H9 (cell line): ENCODE data around the gene PTPRN2. TPM values are rescaled to one million over a fixed set of nuclear protein-coding genes. Genes with fewer than 3 reads are reported as not detected.
"Not testable (repeated sequence)": the region's sequence is repeated elsewhere in the genome, so short reads cannot be mapped to it uniquely, and the experiment has no call there.

ENCODE experiments used
- DNase-seq: peaks from one replicate; pipeline ENCODE4 v3.0.0-alpha.2; 2017
- H2AFZ ChIP-seq: one replicate; pipeline ENCODE4 v1.6.1; 2013; ENCODE audit warnings: mild to moderate bottlenecking, low read length, control low read depth, moderate library complexity
- H2AK5ac ChIP-seq: 2 replicates; pipeline ENCODE4 v1.6.1; 2013; ENCODE audit warnings: low read length, control low read depth, mixed read lengths; ENCODE audit not compliant: insufficient read length
- H2BK120ac ChIP-seq: one replicate; pipeline ENCODE4 v1.6.1; 2013; ENCODE audit warnings: low read depth, mild to moderate bottlenecking, low read length, control low read depth, inconsistent platforms; ENCODE audit not compliant: poor library complexity, severe bottlenecking
- H2BK12ac ChIP-seq: 2 replicates; pipeline ENCODE4 v1.6.1; 2013; ENCODE audit warnings: low read length, control low read depth, mixed read lengths, low read depth; ENCODE audit not compliant: insufficient read length
- H2BK15ac ChIP-seq: 2 replicates; pipeline ENCODE4 v1.6.1; 2013; ENCODE audit warnings: low read depth, low read length, control low read depth
- H2BK20ac ChIP-seq: one replicate; pipeline ENCODE4 v1.6.1; 2013; ENCODE audit warnings: low read depth, mild to moderate bottlenecking, low read length, control low read depth, inconsistent platforms; ENCODE audit not compliant: poor library complexity, severe bottlenecking
- H2BK5ac ChIP-seq: 2 replicates; pipeline ENCODE4 v1.6.1; 2013; ENCODE audit warnings: low read length, control low read depth, mixed read lengths; ENCODE audit not compliant: insufficient read length
- H3K14ac ChIP-seq: 2 replicates; pipeline ENCODE4 v1.6.1; 2013; ENCODE audit warnings: low read length, control low read depth; ENCODE audit not compliant: insufficient read depth
- H3K18ac ChIP-seq: 2 replicates; pipeline ENCODE4 v1.6.1; 2013; ENCODE audit warnings: low read depth, mild to moderate bottlenecking, mixed read lengths, low read length, control low read depth; ENCODE audit not compliant: insufficient read length
- H3K23ac ChIP-seq: 2 replicates; pipeline ENCODE4 v1.6.1; 2013; ENCODE audit warnings: low read length, control low read depth, mixed read lengths, low read depth; ENCODE audit not compliant: insufficient read length
- H3K23me2 ChIP-seq: 2 replicates; pipeline ENCODE4 v1.6.1; 2013; ENCODE audit warnings: low read depth, mild to moderate bottlenecking, mixed read lengths, low read length, control low read depth; ENCODE audit not compliant: insufficient read length, poor library complexity, severe bottlenecking
- H3K27ac ChIP-seq: 2 replicates; pipeline ENCODE4 v1.5.1; 2013; ENCODE audit warnings: low read length, control low read depth, mixed read lengths, low read depth; ENCODE audit not compliant: insufficient read length
- H3K27me3 ChIP-seq: 2 replicates; pipeline ENCODE4 v1.6.1; 2013; ENCODE audit warnings: low read length, control low read depth, inconsistent platforms; ENCODE audit not compliant: insufficient read depth
- H3K4ac ChIP-seq: 2 replicates; pipeline ENCODE4 v1.6.1; 2013; ENCODE audit warnings: low read depth, mild to moderate bottlenecking, control low read depth, inconsistent platforms, low read length, moderate library complexity
- H3K4me1 ChIP-seq: 2 replicates; pipeline ENCODE4 v1.6.1; 2013; ENCODE audit warnings: low read length, control low read depth, inconsistent platforms; ENCODE audit not compliant: insufficient read depth
- H3K4me2 ChIP-seq: 2 replicates; pipeline ENCODE4 v1.6.1; 2013; ENCODE audit warnings: low read length, control low read depth, mixed read lengths; ENCODE audit not compliant: insufficient read length, insufficient read depth
- H3K56ac ChIP-seq: 2 replicates; pipeline ENCODE4 v1.6.1; 2013; ENCODE audit warnings: low read depth, mild to moderate bottlenecking, mixed read lengths, low read length, control low read depth; ENCODE audit not compliant: insufficient read length
- H3K79me1 ChIP-seq: 2 replicates; pipeline ENCODE4 v1.6.1; 2013; ENCODE audit warnings: low read depth, mild to moderate bottlenecking, moderate library complexity, low read length, control low read depth, inconsistent platforms; ENCODE audit not compliant: insufficient read depth, poor library complexity, severe bottlenecking
- H3K79me2 ChIP-seq: 2 replicates; pipeline ENCODE4 v1.6.1; 2013; ENCODE audit warnings: low read length, control low read depth, inconsistent platforms; ENCODE audit not compliant: insufficient read depth
- H3K9ac ChIP-seq: 2 replicates; pipeline ENCODE4 v1.6.1; 2013; ENCODE audit warnings: low read length, control low read depth, mixed read lengths; ENCODE audit not compliant: insufficient read length; ENCODE audit errors: extremely low read depth
- H3K9me3 ChIP-seq: one replicate; pipeline ENCODE4 v1.6.1; 2013; ENCODE audit warnings: low read depth, low read length, inconsistent platforms; ENCODE audit not compliant: control insufficient read depth
- H3T11ph ChIP-seq: one replicate; pipeline ENCODE4 v1.6.1; 2013; ENCODE audit warnings: mild to moderate bottlenecking, low read length, control low read depth, inconsistent platforms
- H4K20me1 ChIP-seq: one replicate; pipeline ENCODE4 v1.6.1; 2013; ENCODE audit not compliant: control insufficient read depth, insufficient read length, insufficient read depth
- H4K5ac ChIP-seq: 2 replicates; pipeline ENCODE4 v1.6.1; 2013; ENCODE audit warnings: low read depth, mild to moderate bottlenecking, mixed read lengths, low read length, control low read depth; ENCODE audit not compliant: insufficient read length
- H4K8ac ChIP-seq: replicated peaks from 2 replicates; pipeline ENCODE4 v1.6.1; 2013; ENCODE audit warnings: low read length, control low read depth, mixed read lengths, low read depth; ENCODE audit not compliant: insufficient read length
- H4K91ac ChIP-seq: 2 replicates; pipeline ENCODE4 v1.6.1; 2013; ENCODE audit warnings: low read depth, mild to moderate bottlenecking, moderate library complexity, mixed read lengths, low read length, control low read depth; ENCODE audit not compliant: insufficient read length
- H3K27ac Mint-ChIP-seq, 3 experiments: 2 replicates in 2 of 3; 3 replicates in 1 of 3; pipeline ENCODE4 v1.8.0; 2020 to 2021; ENCODE audit warnings: mixed read lengths in 3 of 3, mild to moderate bottlenecking in 1 of 3, moderate library complexity in 1 of 3
- H3K27me3 Mint-ChIP-seq: 2 replicates; pipeline ENCODE4 v1.8.0; 2021; ENCODE audit warnings: low read depth, mild to moderate bottlenecking, moderate library complexity, mixed read lengths
- H3K36me3 Mint-ChIP-seq, 3 experiments: 2 replicates in 2 of 3; 3 replicates in 1 of 3; pipeline ENCODE4 v1.8.0; 2020 to 2021; ENCODE audit warnings: low read depth in 3 of 3, mixed read lengths in 3 of 3; ENCODE audit not compliant: insufficient read depth in 1 of 3
- H3K4me1 Mint-ChIP-seq, 2 experiments: 2 replicates each; pipeline ENCODE4 v1.8.0; 2020; ENCODE audit warnings: mixed read lengths in 2 of 2
- H3K4me3 Mint-ChIP-seq, 2 experiments: 2 replicates in 1 of 2; 3 replicates in 1 of 2; pipeline ENCODE4 v1.8.0; 2020 to 2021; ENCODE audit warnings: mild to moderate bottlenecking in 2 of 2, mixed read lengths in 2 of 2, moderate library complexity in 1 of 2
- H3K9me3 Mint-ChIP-seq, 2 experiments: 2 replicates in 1 of 2; 3 replicates in 1 of 2; pipeline ENCODE4 v1.8.0; 2020; ENCODE audit warnings: mild to moderate bottlenecking in 2 of 2, mixed read lengths in 2 of 2, moderate library complexity in 1 of 2
- CTCF ChIP-seq: fragments of 200-600 bp; sonication (generic); conservative IDR thresholded peaks from 3 replicates; pipeline ENCODE4 v1.8.0; 2021; ENCODE audit warnings: antibody characterized with exemption, mild to moderate bottlenecking
- WGBS: extraction: QIAGEN DNeasy Blood & Tissue Kit; methylation state at CpG from one replicate; pipeline ENCODE4 v1.1.7; 2013; ENCODE audit warnings: missing lambda C conversion rate, low lambda C conversion rate, mixed read lengths; ENCODE audit not compliant: insufficient read length; ENCODE audit errors: extremely low coverage; 5-methylcytosine and 5-hydroxymethylcytosine counted together
- total RNA-seq: library from RNA; stranded (reverse); gene quantifications from 2 replicates; pipeline ENCODE4 v1.2.1, GENCODE V29; 2021

PTPRN2 gene
- total RNA-seq, 1 experiment from 2014 or later = 5.2 TPM

- Mint-ChIP-seq H3K4me3 (no peak overlapping the region), H3K27ac (no peak overlapping the region), H3K4me1 (peaks cover 0 to 3% of the 10 kb centered on the region in 2 experiments; a peak in 1 of 4 replicates), H3K36me3 (no peaks in the 10 kb centered on the region), H3K9me3 (peaks cover 3% of the 10 kb centered on the region in 2 experiments), H3K27me3 (peaks cover 83% of the 10 kb centered on the region)
- Histone ChIP-seq H4K20me1 (no peaks in the 10 kb centered on the region), H3K79me1 (no peaks in the 10 kb centered on the region), H3K56ac (no peak overlapping the region), H3T11ph (no peak overlapping the region), H3K23me2 (no peaks in the 10 kb centered on the region), H3K4me1 (no peaks in the 10 kb centered on the region), H3K18ac (no peak overlapping the region), H3K27me3 (no peaks in the 10 kb centered on the region; the same call in 1 of the 2 replicates), H2BK120ac (no peak overlapping the region), H3K27ac (no peak overlapping the region), H3K23ac (no peak overlapping the region), H3K4ac (no peak overlapping the region), H4K91ac (no peak overlapping the region), H2AK5ac (no peak overlapping the region), H3K4me2 (no peak overlapping the region), H2BK12ac (no peak overlapping the region), H3K9me3 (no peaks in the 10 kb centered on the region), H2BK15ac (no peak overlapping the region), H2BK20ac (no peak overlapping the region), H2BK5ac (no peak overlapping the region), H4K5ac (no peak overlapping the region), H3K79me2 (no peaks in the 10 kb centered on the region), H3K9ac (no peak overlapping the region), H4K8ac (no peak overlapping the region), H3K14ac (no peak overlapping the region), H2AFZ (no peak overlapping the region)
- DNase-seq = no peak
- WGBS = no CpG with 5 or more reads among the region's 14 CpGs
- no peak for TF ChIP-seq CTCF
Observed at GRCh38 chr7:157699357-157700013, 888.1 kb downstream of the PTPRN2 start.

GRCh38 chr7:157697287-157697686 lies 890.3 kb downstream of the PTPRN2 start:
- WGBS = no CpG with 5 or more reads among the region's 3 CpGs

More at GRCh38 chr7:157697287-157697686, 890.3 kb downstream of the PTPRN2 start:
- H3K79me2 ChIP-seq, H3K14ac ChIP-seq, H3K23ac ChIP-seq, H4K91ac ChIP-seq, H3K4ac ChIP-seq, H3K36me3 Mint-ChIP-seq, H4K8ac ChIP-seq, H3K18ac ChIP-seq, H3K4me3 Mint-ChIP-seq, H3K79me1 ChIP-seq, H3K56ac ChIP-seq, H2BK120ac ChIP-seq, H3K27ac Mint-ChIP-seq, H2BK5ac ChIP-seq, DNase-seq, H4K5ac ChIP-seq, H4K20me1 ChIP-seq, H3K4me2 ChIP-seq, H2BK12ac ChIP-seq, H2AK5ac ChIP-seq, H2AFZ ChIP-seq, H3K9me3 Mint-ChIP-seq, H3K4me1 Mint-ChIP-seq, H2BK15ac ChIP-seq, H3K27ac ChIP-seq, H2BK20ac ChIP-seq, H3K4me1 ChIP-seq, H3T11ph ChIP-seq, H3K23me2 ChIP-seq, H3K9ac ChIP-seq, H3K9me3 ChIP-seq: not testable (repeated sequence)
- peaks cover 81% of the 10 kb centered on the region for H3K27me3 Mint-ChIP-seq
- H3K27me3 ChIP-seq = peaks cover 14% of the 10 kb centered on the region
